ENCODE results near the gene MYL12B.

- TF ChIP-seq ZNF292 (tag by site-specific recombination; IDR thresholded peaks at IDR 0.05; ENCODE audit: borderline replicate concordance, low read depth) (no peak), ZNF792 (tag by site-specific recombination; IDR thresholded peaks at IDR 0.05) (no peak)
Measured at GRCh38 chr18:3283253-3283863, 21.4 kb downstream of the MYL12B start.

All from HEK293 (cell line).